ENCODE measurements around the gene ZBTB7A. TPM values are rescaled to one million over a fixed set of nuclear protein-coding genes. Genes with fewer than 3 reads are reported as not detected.

The ZBTB7A gene
- polyA plus RNA-seq, 1 donor = 8.0 TPM

DNA sequence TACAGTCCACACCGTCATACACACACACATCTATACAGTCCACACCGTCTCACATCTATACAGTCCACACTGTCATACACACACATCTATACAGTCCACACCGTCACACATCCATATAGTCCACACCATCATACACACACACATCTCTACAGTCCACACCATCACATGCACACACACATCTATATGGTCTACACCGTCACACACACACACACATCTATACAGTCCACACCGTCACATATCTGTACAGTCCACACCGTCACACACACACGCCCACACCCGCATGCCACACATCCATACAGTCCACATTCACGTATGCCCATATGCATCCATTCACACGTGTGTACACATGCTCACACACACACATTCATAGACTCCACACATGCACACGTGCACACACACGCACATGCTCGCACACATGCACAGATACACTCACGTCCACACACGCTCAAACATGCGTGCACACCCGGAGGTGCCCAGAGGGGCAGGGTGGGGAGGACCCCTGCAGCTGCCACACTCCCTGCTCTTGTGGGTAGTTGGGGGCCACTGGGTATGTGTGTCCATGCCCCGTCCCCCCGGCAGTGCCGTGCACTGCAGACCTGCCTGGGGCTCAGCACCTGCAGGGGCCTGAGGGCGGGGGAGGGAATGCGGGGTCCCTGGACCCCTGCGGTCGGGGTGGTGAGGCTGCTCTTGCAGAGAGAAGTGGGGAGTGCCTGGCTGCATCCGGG lies 30.0 kb downstream of the ZBTB7A start:
- DNase-seq (ENCODE audit: low read depth) = no peak

DNA sequence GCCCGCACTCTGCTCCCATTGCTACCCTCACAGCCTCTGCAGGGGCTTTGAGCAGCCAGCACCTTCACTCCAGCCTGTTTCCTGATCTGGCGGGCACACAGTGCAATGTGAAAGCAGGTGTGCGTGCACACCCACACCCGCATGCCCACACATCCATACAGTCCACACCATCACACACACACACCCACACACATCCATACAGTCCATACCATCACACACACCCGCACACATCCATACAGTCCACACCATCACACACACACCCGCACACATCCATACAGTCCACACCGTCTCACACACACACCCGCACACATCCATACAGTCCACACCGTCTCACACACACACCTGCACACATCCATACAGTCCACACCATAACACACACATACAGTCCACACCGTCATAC lies 31.1 kb downstream of the ZBTB7A start:
- no peak for DNase-seq (ENCODE audit: low read depth)

DNA sequence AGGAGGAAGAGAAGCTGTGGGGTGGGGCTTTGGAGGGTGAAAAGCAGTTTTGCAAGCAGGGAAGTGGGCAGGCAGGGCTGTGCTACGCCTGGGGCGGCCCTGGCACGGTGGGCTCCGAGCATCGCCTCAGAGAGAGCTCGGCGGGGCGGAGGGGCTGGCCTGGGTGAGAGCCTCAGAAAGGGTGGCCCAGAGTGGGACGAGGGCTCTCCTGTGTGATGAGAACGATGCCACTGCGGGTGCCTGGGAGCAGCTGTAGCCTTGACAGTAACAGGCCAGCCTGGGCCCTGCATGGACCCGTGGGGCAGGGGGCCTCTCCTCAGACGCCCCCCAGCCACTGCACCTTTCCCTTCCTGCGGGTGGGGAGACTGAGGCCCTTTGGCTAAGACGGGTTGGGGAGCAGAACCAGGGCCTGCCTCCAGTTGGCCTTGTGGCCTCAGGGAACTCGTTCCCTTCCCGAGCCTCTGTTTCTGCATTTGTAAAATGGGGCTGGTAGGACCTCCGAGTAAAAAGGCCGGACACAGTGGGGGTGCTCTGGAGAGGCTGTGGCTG lies 31.6 kb downstream of the ZBTB7A start:
- no peak for DNase-seq (ENCODE audit: low read depth)

- no peak for DNase-seq (ENCODE audit: low read depth)
Measured at GRCh38 chr19:4034048-4035017, 32.4 kb downstream of the ZBTB7A start.

- no peak for DNase-seq (ENCODE audit: low read depth)
Measured at GRCh38 chr19:4033028-4033956, 33.4 kb downstream of the ZBTB7A start.

DNA sequence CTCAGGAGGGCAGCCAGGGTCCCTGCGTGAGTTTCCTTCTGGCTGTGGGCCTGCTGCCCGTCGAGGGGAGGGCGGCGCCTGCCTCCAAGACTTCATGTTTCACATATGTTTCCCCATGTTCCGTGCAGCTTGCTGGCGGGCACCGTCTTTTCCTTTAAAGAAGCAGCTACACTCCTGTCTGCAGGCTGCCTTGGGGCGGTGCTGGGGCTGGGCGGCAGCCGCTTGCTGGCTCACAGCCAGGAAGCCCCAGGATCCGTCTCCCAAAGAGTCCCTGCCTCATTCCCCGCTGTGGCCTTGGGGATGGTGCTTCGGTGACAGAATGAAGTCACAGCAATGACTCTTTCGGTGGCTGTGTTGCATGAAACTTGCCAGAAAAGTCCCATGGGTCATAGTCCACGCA lies 34.3 kb downstream of the ZBTB7A start:
- DNase-seq (ENCODE audit: low read depth) = no peak

- no peak for DNase-seq (ENCODE audit: low read depth)
Measured at GRCh38 chr19:4031420-4031819, 35.3 kb downstream of the ZBTB7A start.

- DNase-seq (ENCODE audit: low read depth) = no peak
Measured at GRCh38 chr19:4030981-4031380, 35.7 kb downstream of the ZBTB7A start.

GRCh38 chr19:4030552-4030951 lies 36.1 kb downstream of the ZBTB7A start:
- DNase-seq (ENCODE audit: low read depth) = no peak

GRCh38 chr19:4029247-4029614 lies 37.5 kb downstream of the ZBTB7A start:
- DNase-seq (ENCODE audit: low read depth) = no peak

DNA sequence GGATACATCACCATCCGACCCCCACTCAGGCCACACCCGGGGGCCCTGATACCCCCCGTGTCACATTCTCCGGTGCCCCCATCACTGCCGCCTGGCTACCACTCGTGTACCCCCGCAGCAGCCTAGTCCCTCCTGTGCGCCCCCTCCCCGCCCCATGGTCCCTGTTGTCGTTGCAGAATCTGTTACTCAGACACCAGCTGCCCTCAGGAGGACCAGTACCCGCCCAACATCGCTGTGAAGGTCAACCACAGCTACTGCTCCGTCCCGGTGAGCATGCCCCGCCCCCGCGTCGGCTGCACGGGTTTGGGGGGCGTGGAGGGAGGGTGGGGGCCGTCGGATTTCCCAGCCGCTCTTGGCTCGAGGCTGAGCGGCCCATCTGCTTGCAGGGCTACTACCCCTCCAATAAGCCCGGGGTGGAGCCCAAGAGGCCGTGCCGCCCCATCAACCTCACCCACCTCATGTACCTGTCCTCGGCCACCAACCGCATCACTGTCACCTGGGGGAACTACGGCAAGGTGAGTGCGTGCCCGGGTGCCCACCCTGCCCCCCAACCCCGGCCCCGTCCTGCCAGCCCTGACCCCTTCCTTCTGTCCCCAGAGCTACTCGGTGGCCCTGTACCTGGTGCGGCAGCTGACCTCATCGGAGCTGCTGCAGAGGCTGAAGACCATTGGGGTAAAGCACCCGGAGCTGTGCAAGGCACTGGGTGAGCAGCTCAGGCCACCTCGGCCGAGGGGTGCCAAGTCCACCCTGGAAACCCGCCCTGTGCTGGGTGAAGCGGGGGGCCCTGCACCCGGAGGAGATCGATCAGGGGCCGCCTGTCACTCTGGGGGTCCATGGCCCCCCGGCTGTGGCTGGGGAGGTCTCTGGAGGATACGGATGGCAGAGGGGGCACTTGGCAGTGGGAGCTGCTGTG lies 38.1 kb downstream of the ZBTB7A start:
- DNase-seq (ENCODE audit: low read depth) = no peak

- no peak for DNase-seq (ENCODE audit: low read depth)
Measured at GRCh38 chr19:4027146-4027545, 39.6 kb downstream of the ZBTB7A start.

DNA sequence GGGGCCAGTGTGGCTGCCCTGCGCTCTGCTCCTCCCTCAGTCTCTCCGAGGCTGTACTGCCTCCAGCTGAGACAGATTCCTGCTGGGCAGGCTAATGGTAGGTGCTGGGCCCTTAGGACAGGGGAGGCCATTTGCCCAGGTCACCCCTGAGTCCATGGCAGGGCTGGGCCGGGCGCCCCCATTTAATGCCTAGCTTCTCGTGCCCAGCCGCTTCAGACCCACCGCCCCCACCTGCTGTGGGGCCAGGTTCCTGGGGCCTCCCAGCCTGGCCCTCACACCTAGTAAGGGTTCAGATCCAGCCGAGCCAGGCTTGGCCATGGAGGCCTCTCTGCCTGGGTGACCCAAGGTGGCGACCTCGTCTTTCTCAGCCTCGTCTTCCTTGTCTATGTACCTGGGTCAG lies 41.4 kb downstream of the ZBTB7A start:
- no peak for DNase-seq (ENCODE audit: low read depth)

- DNase-seq (ENCODE audit: low read depth) = no peak
Measured at GRCh38 chr19:4023600-4024398, 42.9 kb downstream of the ZBTB7A start.

DNA sequence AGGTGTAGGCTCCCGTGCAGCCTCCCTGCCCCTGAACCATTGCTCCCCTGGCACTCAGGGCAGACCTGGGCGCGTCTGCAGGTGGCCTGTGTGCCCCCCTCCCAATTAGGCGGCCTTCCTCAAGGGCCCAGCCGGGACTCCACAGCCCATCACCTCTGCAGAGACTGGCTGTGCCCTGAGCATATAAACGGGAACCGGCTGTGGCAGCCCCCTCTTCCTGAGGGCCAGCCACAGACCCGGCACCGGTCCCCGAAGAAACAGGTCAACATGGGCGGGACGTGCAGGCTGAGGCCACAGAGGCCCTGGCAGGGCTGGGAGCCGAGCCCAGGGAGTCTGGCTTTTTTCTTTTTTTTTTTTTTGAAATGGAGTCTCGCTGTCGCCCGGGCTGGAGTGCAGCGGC lies 47.1 kb downstream of the ZBTB7A start:
- DNase-seq (ENCODE audit: low read depth) = no peak

- no peak for DNase-seq (ENCODE audit: low read depth)
Measured at GRCh38 chr19:4018775-4019504, 47.8 kb downstream of the ZBTB7A start.

DNA sequence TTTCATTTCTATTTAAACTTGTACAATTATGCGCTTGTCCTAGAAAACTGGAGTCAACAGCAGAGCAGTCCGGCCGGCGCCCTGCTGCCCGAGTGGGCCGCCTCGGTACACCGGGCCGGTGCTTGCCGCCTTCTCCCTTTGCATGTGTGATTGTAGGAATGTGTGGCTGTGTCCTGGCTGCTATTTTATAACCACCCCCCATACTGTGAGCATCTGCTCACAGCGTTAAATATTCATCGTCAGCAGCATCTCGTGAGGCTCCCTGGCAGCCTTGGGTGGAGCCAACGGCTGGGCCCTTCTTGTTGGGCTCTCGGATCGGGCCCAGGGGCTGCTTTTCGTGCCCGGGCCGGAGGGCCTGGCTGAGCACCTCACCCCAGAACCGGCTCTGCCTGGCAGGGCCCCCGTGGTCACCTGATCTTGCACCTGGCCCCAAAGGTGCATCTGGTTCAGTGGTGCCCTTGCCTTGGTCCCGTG lies 48.5 kb downstream of the ZBTB7A start:
- DNase-seq (ENCODE audit: low read depth) = no peak

- no peak for DNase-seq (ENCODE audit: low read depth)
Measured at GRCh38 chr19:4016903-4017638, 49.6 kb downstream of the ZBTB7A start.
